Mammary epithelial cell (primary cell): ENCODE data around the gene LMNTD2.

Experiments used
- EZH2 ChIP-seq: IDR thresholded peaks from 2 replicates; pipeline ENCODE4 v1.6.1; 2012; ENCODE audit warnings: low read length, inconsistent platforms, borderline replicate concordance
- TF ChIP-seq, protein P1 (sequence below), 2 donors: IDR thresholded peaks in 1 of 2; conservative IDR thresholded peaks in 1 of 2; 2 replicates each; pipeline ENCODE4 v1.5.1; 2011 to 2012; ENCODE audit warnings: inconsistent platforms in 2 of 2, low read length in 2 of 2, mild to moderate bottlenecking in 2 of 2, control low read depth in 1 of 2, low read depth in 1 of 2; ENCODE audit not compliant: insufficient read depth in 1 of 2; ENCODE audit errors: extremely low read depth in 1 of 2

DNA sequence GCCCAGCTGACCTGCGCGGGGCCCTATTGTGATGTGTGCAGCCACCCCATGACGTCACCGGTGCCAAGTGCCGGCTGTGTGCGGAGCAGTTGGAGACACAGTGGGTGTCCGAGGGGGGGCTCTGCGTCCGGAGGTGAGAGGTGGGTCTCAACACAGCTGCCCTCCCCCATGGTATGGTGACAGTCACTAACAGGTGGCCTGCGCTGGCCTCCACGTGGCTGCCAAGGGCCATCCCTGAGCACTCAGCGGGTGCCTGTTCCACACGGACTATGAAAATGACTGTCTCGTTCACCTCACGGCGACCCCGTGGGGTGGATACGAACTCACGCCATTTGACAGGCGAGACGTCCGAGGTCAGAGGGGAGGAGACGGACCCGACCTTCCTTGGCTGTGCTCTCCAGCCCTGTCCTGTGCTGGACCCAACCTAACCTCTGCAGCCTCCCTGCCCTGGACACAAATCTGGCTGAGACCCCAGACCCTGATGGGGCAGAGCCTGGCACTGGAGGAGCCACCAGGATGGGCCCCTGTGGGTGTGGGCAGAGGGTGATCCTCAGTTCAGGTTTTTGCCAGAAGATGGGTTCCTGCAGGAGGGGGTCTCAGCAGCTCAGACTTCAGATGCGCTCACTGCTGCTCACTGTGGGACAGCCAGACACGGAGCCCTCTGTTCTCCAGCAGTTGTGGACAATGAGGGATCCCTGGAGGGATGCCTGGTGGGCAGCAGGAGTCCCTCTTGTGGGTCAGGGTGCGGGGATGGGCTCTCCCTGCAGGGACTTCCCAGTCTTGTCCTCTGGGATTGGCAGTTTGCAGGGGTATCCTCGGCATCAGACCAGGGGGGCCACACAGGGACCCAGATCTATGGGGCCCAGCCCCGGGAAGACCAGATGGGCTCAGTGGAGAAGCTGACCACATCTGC is 31.5 kb downstream of the LMNTD2 start:
- TF ChIP-seq EZH2: no peak
- TF ChIP-seq, protein P1, sequence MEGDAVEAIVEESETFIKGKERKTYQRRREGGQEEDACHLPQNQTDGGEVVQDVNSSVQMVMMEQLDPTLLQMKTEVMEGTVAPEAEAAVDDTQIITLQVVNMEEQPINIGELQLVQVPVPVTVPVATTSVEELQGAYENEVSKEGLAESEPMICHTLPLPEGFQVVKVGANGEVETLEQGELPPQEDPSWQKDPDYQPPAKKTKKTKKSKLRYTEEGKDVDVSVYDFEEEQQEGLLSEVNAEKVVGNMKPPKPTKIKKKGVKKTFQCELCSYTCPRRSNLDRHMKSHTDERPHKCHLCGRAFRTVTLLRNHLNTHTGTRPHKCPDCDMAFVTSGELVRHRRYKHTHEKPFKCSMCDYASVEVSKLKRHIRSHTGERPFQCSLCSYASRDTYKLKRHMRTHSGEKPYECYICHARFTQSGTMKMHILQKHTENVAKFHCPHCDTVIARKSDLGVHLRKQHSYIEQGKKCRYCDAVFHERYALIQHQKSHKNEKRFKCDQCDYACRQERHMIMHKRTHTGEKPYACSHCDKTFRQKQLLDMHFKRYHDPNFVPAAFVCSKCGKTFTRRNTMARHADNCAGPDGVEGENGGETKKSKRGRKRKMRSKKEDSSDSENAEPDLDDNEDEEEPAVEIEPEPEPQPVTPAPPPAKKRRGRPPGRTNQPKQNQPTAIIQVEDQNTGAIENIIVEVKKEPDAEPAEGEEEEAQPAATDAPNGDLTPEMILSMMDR (conservative IDR thresholded peaks at IDR 0.05 in 1 of 2, IDR thresholded peaks at IDR 0.05 in 1 of 2; ENCODE audit: extremely low read depth in 1 of 2, insufficient read depth in 1 of 2, low read depth in 1 of 2, low read length in 2 of 2): no peak
